ENCODE measurements around the gene FMN1. TPM values are rescaled to one million over a fixed set of nuclear protein-coding genes. Genes with fewer than 3 reads are reported as not detected.

The FMN1 gene
- total and polyA plus RNA-seq, 10 of the 15 experiments (the other 5 are each of a cell fraction or from before 2014, with no cell fraction given): 0.05 to 0.16 (median 0.08) TPM; not detected in 4

DNA sequence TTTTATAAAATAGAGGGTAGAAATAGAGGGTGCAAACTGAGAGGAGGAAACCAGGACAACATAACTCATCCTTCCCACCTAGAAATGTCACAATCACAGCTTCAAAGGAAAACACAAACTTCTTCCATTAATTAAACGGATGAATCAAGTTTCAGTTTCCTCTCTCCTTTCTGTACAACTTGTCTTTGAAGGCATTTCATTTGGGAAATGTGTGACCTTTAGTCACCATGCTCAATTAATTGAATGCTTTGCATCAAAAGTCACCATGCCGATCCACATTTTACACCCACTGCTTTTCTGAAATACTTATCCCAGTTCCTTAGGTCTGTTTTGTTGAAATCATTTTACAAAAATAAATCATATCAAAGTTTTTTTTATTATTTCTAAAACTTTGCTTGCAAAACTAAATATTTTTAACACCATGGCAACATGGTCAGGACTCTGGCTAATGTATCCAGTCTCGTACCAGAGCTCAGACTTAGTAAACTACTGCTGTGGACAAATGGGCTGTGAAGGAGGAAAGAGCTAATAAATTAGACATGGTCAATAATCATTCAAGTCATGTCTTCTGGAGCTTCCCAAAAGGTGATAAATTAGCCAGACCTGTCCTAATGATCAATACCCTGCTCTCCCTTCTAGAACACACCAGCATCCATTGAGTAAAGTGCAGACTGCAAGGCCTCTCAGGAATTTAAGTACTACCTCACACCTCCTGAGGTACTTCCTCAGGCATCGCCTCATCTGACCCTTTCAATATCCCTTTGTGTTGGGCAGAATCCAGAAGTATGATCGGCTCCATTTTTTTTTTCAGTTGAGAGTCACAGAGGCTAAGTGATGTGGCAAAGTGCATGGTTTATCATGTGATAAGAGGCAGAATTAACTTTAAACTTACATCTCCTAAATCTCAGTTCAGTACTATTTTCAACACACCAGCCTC, 315.4 kb downstream of the FMN1 start:
- Histone ChIP-seq H3K4me3 (no peak overlapping the region), H3K79me2 (ENCODE audit: control insufficient read depth, insufficient read depth, low read length) (no peaks in the 10 kb centered on the region), H3K4me1 (ENCODE audit: control insufficient read depth, insufficient read depth, low read length) (no peaks in the 10 kb centered on the region), H4K20me1 (ENCODE audit: control insufficient read depth, insufficient read depth) (no peaks in the 10 kb centered on the region), H3K9ac (ENCODE audit: control insufficient read depth, insufficient read depth, low read length) (no peak overlapping the region), H3K4me2 (ENCODE audit: control insufficient read depth, insufficient read depth) (no peak overlapping the region), H3K36me3 (ENCODE audit: control insufficient read depth in 2 of 2, insufficient read depth in 2 of 2, low read length in 1 of 2) (no peaks in the 10 kb centered on the region), H3K9me3 (replicated peaks; ENCODE audit: control insufficient read depth, insufficient read depth, low read length) (no peaks in the 10 kb centered on the region), H3K27ac (ENCODE audit: control insufficient read depth, insufficient read depth) (no peak overlapping the region), H3K27me3 (replicated peaks in 1 of 2; ENCODE audit: control insufficient read depth in 2 of 2, insufficient read depth in 2 of 2, low read length in 1 of 2) (no peaks in the 10 kb centered on the region), H2AFZ (ENCODE audit: control insufficient read depth, low read depth, low read length) (no peak overlapping the region)
- ChIA-PET RAD21 (ENCODE audit: unreplicated experiment) (interaction anchor here (1.2 kb wide), 1 partner anchor 57 kb away, joined by 3 read pairs; no protein-coding TSS in a partner anchor), POLR2A (no interaction called here), SMC1A (ENCODE audit: uncharacterized antibody, unreplicated experiment) (interaction anchor here (1.1 to 3.0 kb wide), 5 partner anchors 10 to 84 kb away, joined by 3 to 9 read pairs (median 7); no protein-coding TSS in a partner anchor), CTCF (interaction anchor here (1.0 to 1.6 kb wide), 4 partner anchors 9 to 77 kb away, joined by 3 to 7 read pairs (median 4); no protein-coding TSS in a partner anchor)
- FAIRE-seq: no peak
- BruUV-seq (replicated peaks): no TSS peak
- TF ChIP-seq IRF4 (IDR thresholded peaks at IDR 0.05; ENCODE audit: low read depth, low read length): no peak
- TF ChIP-seq YBX1 (IDR thresholded peaks at IDR 0.05): no peak
- TF ChIP-seq MYC (IDR thresholded peaks at IDR 0.05; ENCODE audit: insufficient read depth, insufficient read length, insufficient replicate concordance, low read length, severe bottlenecking): no peak
- TF ChIP-seq SPI1 (IDR thresholded peaks at IDR 0.05; ENCODE audit: borderline replicate concordance, insufficient read depth, low read depth, low read length): no peak
- TF ChIP-seq, protein P1, sequence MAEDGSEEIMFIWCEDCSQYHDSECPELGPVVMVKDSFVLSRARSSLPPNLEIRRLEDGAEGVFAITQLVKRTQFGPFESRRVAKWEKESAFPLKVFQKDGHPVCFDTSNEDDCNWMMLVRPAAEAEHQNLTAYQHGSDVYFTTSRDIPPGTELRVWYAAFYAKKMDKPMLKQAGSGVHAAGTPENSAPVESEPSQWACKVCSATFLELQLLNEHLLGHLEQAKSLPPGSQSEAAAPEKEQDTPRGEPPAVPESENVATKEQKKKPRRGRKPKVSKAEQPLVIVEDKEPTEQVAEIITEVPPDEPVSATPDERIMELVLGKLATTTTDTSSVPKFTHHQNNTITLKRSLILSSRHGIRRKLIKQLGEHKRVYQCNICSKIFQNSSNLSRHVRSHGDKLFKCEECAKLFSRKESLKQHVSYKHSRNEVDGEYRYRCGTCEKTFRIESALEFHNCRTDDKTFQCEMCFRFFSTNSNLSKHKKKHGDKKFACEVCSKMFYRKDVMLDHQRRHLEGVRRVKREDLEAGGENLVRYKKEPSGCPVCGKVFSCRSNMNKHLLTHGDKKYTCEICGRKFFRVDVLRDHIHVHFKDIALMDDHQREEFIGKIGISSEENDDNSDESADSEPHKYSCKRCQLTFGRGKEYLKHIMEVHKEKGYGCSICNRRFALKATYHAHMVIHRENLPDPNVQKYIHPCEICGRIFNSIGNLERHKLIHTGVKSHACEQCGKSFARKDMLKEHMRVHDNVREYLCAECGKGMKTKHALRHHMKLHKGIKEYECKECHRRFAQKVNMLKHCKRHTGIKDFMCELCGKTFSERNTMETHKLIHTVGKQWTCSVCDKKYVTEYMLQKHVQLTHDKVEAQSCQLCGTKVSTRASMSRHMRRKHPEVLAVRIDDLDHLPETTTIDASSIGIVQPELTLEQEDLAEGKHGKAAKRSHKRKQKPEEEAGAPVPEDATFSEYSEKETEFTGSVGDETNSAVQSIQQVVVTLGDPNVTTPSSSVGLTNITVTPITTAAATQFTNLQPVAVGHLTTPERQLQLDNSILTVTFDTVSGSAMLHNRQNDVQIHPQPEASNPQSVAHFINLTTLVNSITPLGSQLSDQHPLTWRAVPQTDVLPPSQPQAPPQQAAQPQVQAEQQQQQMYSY (CRISPR knock-in tag; IDR thresholded peaks at IDR 0.05): no peak
- no peak for TF ChIP-seq SIN3A (IDR thresholded peaks at IDR 0.05; ENCODE audit: low read depth, low read length)
- TF ChIP-seq WRNIP1 (IDR thresholded peaks at IDR 0.05; ENCODE audit: borderline replicate concordance, low read depth, low read length): no peak
- TF ChIP-seq, protein P2, sequence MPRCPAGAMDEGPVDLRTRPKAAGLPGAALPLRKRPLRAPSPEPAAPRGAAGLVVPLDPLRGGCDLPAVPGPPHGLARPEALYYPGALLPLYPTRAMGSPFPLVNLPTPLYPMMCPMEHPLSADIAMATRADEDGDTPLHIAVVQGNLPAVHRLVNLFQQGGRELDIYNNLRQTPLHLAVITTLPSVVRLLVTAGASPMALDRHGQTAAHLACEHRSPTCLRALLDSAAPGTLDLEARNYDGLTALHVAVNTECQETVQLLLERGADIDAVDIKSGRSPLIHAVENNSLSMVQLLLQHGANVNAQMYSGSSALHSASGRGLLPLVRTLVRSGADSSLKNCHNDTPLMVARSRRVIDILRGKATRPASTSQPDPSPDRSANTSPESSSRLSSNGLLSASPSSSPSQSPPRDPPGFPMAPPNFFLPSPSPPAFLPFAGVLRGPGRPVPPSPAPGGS (IDR thresholded peaks at IDR 0.05; ENCODE audit: borderline replicate concordance, insufficient read depth, low read depth, low read length, poor library complexity, severe bottlenecking): no peak
- no peak for TF ChIP-seq POLR2AphosphoS2 (IDR thresholded peaks at IDR 0.05; ENCODE audit: low read depth, low read length)
- TF ChIP-seq SRF (IDR thresholded peaks at IDR 0.05; ENCODE audit: low read depth in 2 of 2, low read length in 2 of 2): no peak
- no peak for TF ChIP-seq TCF3 (IDR thresholded peaks at IDR 0.05; ENCODE audit: borderline replicate concordance, insufficient read depth, low read depth, low read length)
- TF ChIP-seq, protein P3, sequence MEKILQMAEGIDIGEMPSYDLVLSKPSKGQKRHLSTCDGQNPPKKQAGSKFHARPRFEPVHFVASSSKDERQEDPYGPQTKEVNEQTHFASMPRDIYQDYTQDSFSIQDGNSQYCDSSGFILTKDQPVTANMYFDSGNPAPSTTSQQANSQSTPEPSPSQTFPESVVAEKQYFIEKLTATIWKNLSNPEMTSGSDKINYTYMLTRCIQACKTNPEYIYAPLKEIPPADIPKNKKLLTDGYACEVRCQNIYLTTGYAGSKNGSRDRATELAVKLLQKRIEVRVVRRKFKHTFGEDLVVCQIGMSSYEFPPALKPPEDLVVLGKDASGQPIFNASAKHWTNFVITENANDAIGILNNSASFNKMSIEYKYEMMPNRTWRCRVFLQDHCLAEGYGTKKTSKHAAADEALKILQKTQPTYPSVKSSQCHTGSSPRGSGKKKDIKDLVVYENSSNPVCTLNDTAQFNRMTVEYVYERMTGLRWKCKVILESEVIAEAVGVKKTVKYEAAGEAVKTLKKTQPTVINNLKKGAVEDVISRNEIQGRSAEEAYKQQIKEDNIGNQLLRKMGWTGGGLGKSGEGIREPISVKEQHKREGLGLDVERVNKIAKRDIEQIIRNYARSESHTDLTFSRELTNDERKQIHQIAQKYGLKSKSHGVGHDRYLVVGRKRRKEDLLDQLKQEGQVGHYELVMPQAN (conservative IDR thresholded peaks at IDR 0.05): no peak
- no peak for TF ChIP-seq ZNF622 (IDR thresholded peaks at IDR 0.05)
- no peak for TF ChIP-seq MTA2 (IDR thresholded peaks at IDR 0.05; ENCODE audit: low read depth)
- no peak for TF ChIP-seq HCFC1 (IDR thresholded peaks at IDR 0.05; ENCODE audit: low read length)
- intact Hi-C loops (cut with micrococcal nuclease; ENCODE audit: unreplicated experiment) (no loop called here), in situ Hi-C loops (cut with MboI) (no loop called here)
- 62% methylated on average over 5 of the region's 5 CpGs for WGBS (ENCODE audit: insufficient coverage, insufficient replicate concordance, low lambda C conversion rate, missing lambda C conversion rate)
- no peak for DNase-seq (ENCODE audit: low read depth, low spot score)
- no peak for ATAC-seq

All from GM12878 (cell line).